AG04449 (cell line): ENCODE data around the gene RMDN2.
"Not testable (repeated sequence)": the region's sequence is repeated elsewhere in the genome, so short reads cannot be mapped to it uniquely, and the experiment has no call there.

Source experiments
- CTCF ChIA-PET: fragments of 350-600 bp; formaldehyde crosslinking; extraction: SDS; loops from one replicate; lab custom pipeline; 2021; ENCODE audit warnings: antibody characterized with exemption; lab: Yijun Ruan, JAX
- POLR2A ChIA-PET: fragments of 400-600, 350-600 bp; formaldehyde crosslinking; extraction: SDS; loops from one replicate; lab custom pipeline; 2020; ENCODE audit warnings: antibody characterized with exemption, inconsistent platforms; lab: Yijun Ruan, JAX
- DNase-seq: peaks from one replicate; pipeline ENCODE4 v3.0.0-alpha.2; 2010; ENCODE audit warnings: low read depth, low spot score
- H3K4me3 ChIP-seq: 2 replicates; pipeline ENCODE4 v1.5.1; 2011; ENCODE audit warnings: low read depth, mild to moderate bottlenecking, control low read depth, low read length
- CTCF ChIP-seq: IDR thresholded peaks from one replicate; pipeline ENCODE4 v1.5.1; 2011; ENCODE audit warnings: mild to moderate bottlenecking, moderate library complexity, low read length, control low read depth, inconsistent platforms; ENCODE audit not compliant: insufficient read depth; ENCODE audit errors: missing control alignments

RMDN2 gene

GRCh38 chr2:37947306-37947705, 22.2 kb downstream of the RMDN2 start:
- CTCF ChIA-PET: no interaction called here
- POLR2A ChIA-PET: no interaction called here
- no peak for TF ChIP-seq CTCF

GRCh38 chr2:37962018-37962739, 37.1 kb downstream of the RMDN2 start:
- CTCF ChIA-PET: interaction anchor here (1.2 kb wide), 1 partner anchor 10 kb away, joined by 3 read pairs; no protein-coding TSS in a partner anchor
- DNase-seq, POLR2A ChIA-PET, H3K4me3 ChIP-seq: not testable (repeated sequence)

More at GRCh38 chr2:37947306-37947705, 22.2 kb downstream of the RMDN2 start:
- DNase-seq: no peak
- no peak overlapping the region for H3K4me3 ChIP-seq

GRCh38 chr2:37962740-37963121, 37.6 kb downstream of the RMDN2 start:
- DNase-seq, H3K4me3 ChIP-seq, POLR2A ChIA-PET: not testable (repeated sequence)
- CTCF ChIA-PET: interaction anchor here (0.6 to 1.2 kb wide), 2 partner anchors 11 to 275 kb away, joined by 3 read pairs; no protein-coding TSS in a partner anchor

- CTCF ChIA-PET, POLR2A ChIA-PET: not testable (repeated sequence)
Observed at GRCh38 chr2:37963901-37964300, 38.8 kb downstream of the RMDN2 start.

GRCh38 chr2:37966326-37966725, 41.2 kb downstream of the RMDN2 start:
- no peak for DNase-seq
- no peak overlapping the region for H3K4me3 ChIP-seq
- ChIA-PET CTCF (interaction anchor here (1.0 to 1.8 kb wide), 2 partner anchors 10 to 16 kb away, joined by 3 to 6 read pairs; no protein-coding TSS in a partner anchor), POLR2A (no interaction called here)
- TF ChIP-seq CTCF: no peak

More at GRCh38 chr2:37963901-37964300, 38.8 kb downstream of the RMDN2 start:
- H3K4me3 ChIP-seq, DNase-seq: not testable (repeated sequence)

- TF ChIP-seq CTCF: no peak
- H3K4me3 ChIP-seq: no peak overlapping the region
- CTCF ChIA-PET: interaction anchor here (1.6 kb wide), 1 partner anchor 12 kb away, joined by 3 read pairs; no protein-coding TSS in a partner anchor
- POLR2A ChIA-PET: no interaction called here
- no peak for DNase-seq
Observed at GRCh38 chr2:37969731-37970130, 44.6 kb downstream of the RMDN2 start.

GRCh38 chr2:37971971-37972370, 46.9 kb downstream of the RMDN2 start:
- TF ChIP-seq CTCF: no peak
- no peak overlapping the region for H3K4me3 ChIP-seq
- DNase-seq: no peak
- POLR2A ChIA-PET: no interaction called here
- CTCF ChIA-PET: interaction anchor here (1.1 kb wide), 1 partner anchor 10 kb away, joined by 3 read pairs; no protein-coding TSS in a partner anchor
